Measurements from ENCODE around the gene PPP1R3F.

The PPP1R3F gene

DNA sequence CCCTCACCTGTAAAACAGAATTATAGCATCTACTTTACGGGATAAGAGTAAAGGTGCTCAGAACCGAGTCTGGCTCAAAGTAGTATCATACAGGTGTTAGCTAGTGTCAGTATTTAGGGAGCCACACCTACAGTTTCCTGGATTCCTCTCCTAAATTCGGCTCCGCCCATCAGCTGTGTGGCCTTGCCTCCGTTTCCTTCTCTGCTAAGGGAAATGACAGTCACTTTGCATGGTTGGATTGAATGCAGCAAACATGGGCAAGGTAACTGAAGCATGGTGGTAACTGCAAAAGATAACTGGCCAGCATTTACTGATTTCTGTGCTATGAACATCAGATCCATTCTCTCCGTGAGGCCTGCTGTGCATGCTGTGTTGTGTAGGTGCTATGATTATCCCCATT is 2.8 kb downstream of the PPP1R3F start:
- Histone ChIP-seq H3K9me3 (ENCODE audit: low read depth, low read length) (no peaks in the 10 kb centered on the region), H3K36me3 (ENCODE audit: insufficient read depth, low read length) (no peaks in the 10 kb centered on the region), H3K27ac (no peak overlapping the region), H3K4me3 (no peak overlapping the region), H3K9ac (ENCODE audit: insufficient read length) (no peak overlapping the region)
- DNase-seq (ENCODE audit: low read depth, low spot score), result no peak
- TF ChIP-seq POLR2AphosphoS5 (IDR thresholded peaks at IDR 0.05; ENCODE audit: borderline replicate concordance, low read depth, low read length), result no peak; the same call in 1 of the 2 replicates
- no peak for TF ChIP-seq FOXP2 (optimal IDR thresholded peaks at IDR 0.05; ENCODE audit: control extremely low read depth, extremely low read length, insufficient read depth)
- TF ChIP-seq EZH2 (IDR thresholded peaks at IDR 0.05), result no peak

DNA sequence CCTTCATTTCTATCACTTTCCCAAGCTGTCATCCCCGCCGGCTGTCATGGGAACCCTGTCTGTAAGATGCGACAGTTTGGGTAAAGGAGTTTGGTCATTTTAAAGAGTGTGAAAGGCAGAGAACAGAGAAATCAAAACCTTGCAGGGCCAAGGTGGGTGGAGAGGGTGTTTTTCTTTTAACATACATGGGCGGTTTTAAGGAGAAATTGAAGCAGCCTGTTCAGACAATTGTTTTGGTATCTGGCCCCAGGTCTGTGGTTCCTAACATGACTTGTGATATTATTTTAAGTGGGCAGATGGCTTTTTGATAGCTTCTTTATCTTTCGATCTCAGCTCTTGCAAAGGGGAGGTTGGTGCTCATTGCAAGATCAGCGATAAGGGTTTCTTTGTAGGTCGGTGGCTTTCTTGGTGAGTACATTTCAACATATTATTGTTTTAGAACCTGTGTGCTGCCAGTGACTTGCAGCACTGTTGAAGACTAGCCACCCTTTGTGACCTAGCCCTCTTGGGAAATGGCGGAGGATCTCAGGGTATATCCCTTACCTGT is 3.7 kb downstream of the PPP1R3F start:
- no peak overlapping the region for H3K27ac ChIP-seq
- H3K9me3 ChIP-seq (ENCODE audit: low read depth, low read length), result no peaks in the 10 kb centered on the region
- H3K36me3 ChIP-seq (ENCODE audit: insufficient read depth, low read length), result no peaks in the 10 kb centered on the region
- H3K9ac ChIP-seq (ENCODE audit: insufficient read length), result no peak overlapping the region
- no peak overlapping the region for H3K4me3 ChIP-seq
- no peak for DNase-seq (ENCODE audit: low read depth, low spot score)
- TF ChIP-seq EZH2 (IDR thresholded peaks at IDR 0.05) (no peak), FOXP2 (optimal IDR thresholded peaks at IDR 0.05; ENCODE audit: control extremely low read depth, extremely low read length, insufficient read depth) (no peak), POLR2AphosphoS5 (IDR thresholded peaks at IDR 0.05; ENCODE audit: borderline replicate concordance, low read depth, low read length) (no peak)

DNA sequence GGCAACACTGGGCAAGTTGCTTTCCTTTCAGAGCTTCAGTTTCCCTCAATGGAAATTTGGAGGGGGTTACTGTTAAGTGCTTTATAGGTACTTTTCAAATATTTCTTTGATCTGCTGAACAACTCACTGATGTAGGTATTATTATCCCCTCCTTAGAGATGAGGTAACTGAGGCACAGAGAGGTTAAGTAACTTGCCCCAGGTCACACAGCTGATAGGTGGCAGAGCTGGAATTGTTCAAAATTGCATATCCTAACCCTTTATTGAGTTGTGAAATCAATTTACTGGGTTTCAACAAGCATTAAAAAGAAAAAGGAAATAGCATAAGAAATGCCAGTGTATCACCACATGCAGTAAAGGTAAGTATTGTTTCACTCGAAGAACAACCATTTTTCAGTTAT is 6.6 kb downstream of the PPP1R3F start:
- DNase-seq (ENCODE audit: low read depth, low spot score), result no peak
- no peak overlapping the region for H3K27ac ChIP-seq
- no peak overlapping the region for H3K4me3 ChIP-seq
- TF ChIP-seq EZH2 (IDR thresholded peaks at IDR 0.05) (no peak), FOXP2 (optimal IDR thresholded peaks at IDR 0.05; ENCODE audit: control extremely low read depth, extremely low read length, insufficient read depth) (no peak), POLR2AphosphoS5 (IDR thresholded peaks at IDR 0.05; ENCODE audit: borderline replicate concordance, low read depth, low read length) (no peak)
- H3K9me3 ChIP-seq (ENCODE audit: low read depth, low read length), result no peaks in the 10 kb centered on the region
- H3K9ac ChIP-seq (ENCODE audit: insufficient read length), result no peak overlapping the region
- H3K36me3 ChIP-seq (ENCODE audit: insufficient read depth, low read length), result no peaks in the 10 kb centered on the region

- no peak overlapping the region for H3K27ac ChIP-seq
- TF ChIP-seq FOXP2 (optimal IDR thresholded peaks at IDR 0.05; ENCODE audit: control extremely low read depth, extremely low read length, insufficient read depth), result no peak
- TF ChIP-seq POLR2AphosphoS5 (IDR thresholded peaks at IDR 0.05; ENCODE audit: borderline replicate concordance, low read depth, low read length), result no peak
- no peak for TF ChIP-seq EZH2 (IDR thresholded peaks at IDR 0.05)
- no peak for DNase-seq (ENCODE audit: low read depth, low spot score)
- no peaks in the 10 kb centered on the region for H3K9me3 ChIP-seq (ENCODE audit: low read depth, low read length)
- no peak overlapping the region for H3K4me3 ChIP-seq
- H3K9ac ChIP-seq (ENCODE audit: insufficient read length), result no peak overlapping the region
- no peaks in the 10 kb centered on the region for H3K36me3 ChIP-seq (ENCODE audit: insufficient read depth, low read length)
Measured at GRCh38 chrX:49276671-49277534, 7.3 kb downstream of the PPP1R3F start.

DNA sequence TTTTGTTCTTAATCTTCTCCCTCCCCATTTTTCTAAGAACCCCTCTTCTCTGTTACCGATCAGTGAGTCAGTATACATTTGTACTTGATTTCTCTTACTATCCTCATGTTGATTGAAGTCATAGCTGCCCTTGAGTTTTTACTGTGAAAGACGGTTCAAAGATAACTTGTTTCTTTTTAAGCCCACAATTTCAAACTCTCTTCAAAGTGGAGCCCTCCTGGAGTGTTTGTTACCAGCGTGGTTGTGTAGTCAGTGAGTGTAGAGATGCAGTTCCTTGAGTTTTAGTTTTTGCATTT is 7.9 kb downstream of the PPP1R3F start:
- H3K4me3 ChIP-seq, result no peak overlapping the region
- H3K9me3 ChIP-seq (ENCODE audit: low read depth, low read length), result no peaks in the 10 kb centered on the region
- no peak for DNase-seq (ENCODE audit: low read depth, low spot score)
- H3K27ac ChIP-seq, result no peak overlapping the region
- TF ChIP-seq POLR2AphosphoS5 (IDR thresholded peaks at IDR 0.05; ENCODE audit: borderline replicate concordance, low read depth, low read length) (no peak), EZH2 (IDR thresholded peaks at IDR 0.05) (no peak), FOXP2 (optimal IDR thresholded peaks at IDR 0.05; ENCODE audit: control extremely low read depth, extremely low read length, insufficient read depth) (no peak)
- H3K9ac ChIP-seq (ENCODE audit: insufficient read length), result no peak overlapping the region
- no peaks in the 10 kb centered on the region for H3K36me3 ChIP-seq (ENCODE audit: insufficient read depth, low read length)

DNA sequence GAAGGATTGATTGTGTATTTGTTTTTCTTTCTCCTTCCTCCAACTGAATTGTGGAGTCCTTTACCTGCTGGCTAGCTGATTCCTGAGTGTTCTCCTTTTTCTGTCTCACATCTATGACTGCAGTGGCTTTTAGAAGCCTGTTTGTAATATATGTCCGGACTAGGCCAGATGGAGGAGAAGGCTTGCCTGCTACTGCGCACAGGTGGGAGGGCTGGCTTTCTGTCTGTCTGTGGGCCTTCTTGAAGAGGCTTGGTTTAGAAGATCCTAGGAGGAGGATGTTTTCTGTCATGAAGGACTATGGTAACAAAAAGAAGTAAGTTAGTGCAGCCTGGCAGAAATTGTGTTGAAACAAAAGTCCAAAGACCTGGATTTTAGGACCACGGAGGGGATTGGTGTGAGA is 8.5 kb downstream of the PPP1R3F start:
- no peak for DNase-seq (ENCODE audit: low read depth, low spot score)
- TF ChIP-seq FOXP2 (optimal IDR thresholded peaks at IDR 0.05; ENCODE audit: control extremely low read depth, extremely low read length, insufficient read depth) (no peak), POLR2AphosphoS5 (IDR thresholded peaks at IDR 0.05; ENCODE audit: borderline replicate concordance, low read depth, low read length) (no peak), EZH2 (IDR thresholded peaks at IDR 0.05) (no peak)
- Histone ChIP-seq H3K36me3 (ENCODE audit: insufficient read depth, low read length) (no peaks in the 10 kb centered on the region), H3K4me3 (no peak overlapping the region), H3K27ac (no peak overlapping the region), H3K9ac (ENCODE audit: insufficient read length) (no peak overlapping the region), H3K9me3 (ENCODE audit: low read depth, low read length) (no peaks in the 10 kb centered on the region)

GRCh38 chrX:49282647-49283011 is 13.0 kb downstream of the PPP1R3F start:
- Histone ChIP-seq H3K9me3 (ENCODE audit: low read depth, low read length) (no peaks in the 10 kb centered on the region), H3K27ac (no peak overlapping the region), H3K9ac (ENCODE audit: insufficient read length) (no peak overlapping the region), H3K36me3 (ENCODE audit: insufficient read depth, low read length) (no peaks in the 10 kb centered on the region), H3K4me3 (no peak overlapping the region)
- no peak for DNase-seq (ENCODE audit: low read depth, low spot score)
- TF ChIP-seq FOXP2 (optimal IDR thresholded peaks at IDR 0.05; ENCODE audit: control extremely low read depth, extremely low read length, insufficient read depth) (no peak), POLR2AphosphoS5 (IDR thresholded peaks at IDR 0.05; ENCODE audit: borderline replicate concordance, low read depth, low read length) (no peak), EZH2 (IDR thresholded peaks at IDR 0.05) (no peak)

DNA sequence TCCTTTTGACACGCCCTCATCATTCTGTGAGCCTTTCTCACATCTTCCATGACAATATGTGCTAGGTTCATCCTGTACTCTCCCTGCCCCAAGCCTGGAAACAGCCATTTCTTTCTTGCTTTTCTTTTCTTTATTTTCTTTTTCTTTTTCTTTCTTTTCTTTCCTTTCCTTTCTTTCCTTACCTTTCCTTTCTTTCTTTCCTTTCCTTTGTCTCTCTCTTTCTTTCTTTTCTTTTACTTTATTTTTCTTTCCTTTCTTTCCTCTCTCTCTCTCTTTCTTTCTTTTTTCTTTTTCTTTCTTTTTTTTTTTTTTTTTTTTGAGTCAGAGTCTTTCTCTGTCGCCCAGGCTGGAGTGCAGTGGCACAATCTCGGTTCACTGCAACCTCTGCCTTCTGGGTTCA is 14.6 kb downstream of the PPP1R3F start:
- TF ChIP-seq POLR2AphosphoS5 (IDR thresholded peaks at IDR 0.05; ENCODE audit: borderline replicate concordance, low read depth, low read length) (no peak), FOXP2 (optimal IDR thresholded peaks at IDR 0.05; ENCODE audit: control extremely low read depth, extremely low read length, insufficient read depth) (no peak), EZH2 (IDR thresholded peaks at IDR 0.05) (no peak)
- Histone ChIP-seq H3K9ac (ENCODE audit: insufficient read length) (no peak overlapping the region), H3K9me3 (ENCODE audit: low read depth, low read length) (no peaks in the 10 kb centered on the region), H3K27ac (no peak overlapping the region), H3K36me3 (ENCODE audit: insufficient read depth, low read length) (no peaks in the 10 kb centered on the region), H3K4me3 (no peak overlapping the region)
- DNase-seq (ENCODE audit: low read depth, low spot score), result no peak

Data from SK-N-MC (cell line).